SU-DHL-6 (cell line): ENCODE data around the gene DOCK3.

Experiments
- H2AFZ ChIP-seq: fragments of 200-600 bp; sonication (generic); 2 replicates; pipeline ENCODE4 v1.6.1; 2014; ENCODE audit warnings: low read depth, mild to moderate bottlenecking, moderate library complexity, mixed read lengths, antibody characterized with exemption, low read length; ENCODE audit not compliant: severe bottlenecking
- H3F3A ChIP-seq: fragments of 200-600 bp; shearing (Covaris generic); 2 replicates; pipeline ENCODE4 v1.6.0; 2016; ENCODE audit warnings: antibody characterized with exemption, mild to moderate bottlenecking; ENCODE audit not compliant: insufficient read depth
- H3K27ac ChIP-seq: fragments of 200-600 bp; sonication (generic); 2 replicates; pipeline ENCODE4 v1.5.1; 2016; ENCODE audit warnings: low read depth, mild to moderate bottlenecking, low read length, moderate library complexity, mixed read lengths
- H3K27me3 ChIP-seq: fragments of 200-600 bp; sonication (generic), shearing (Covaris generic); 2 replicates; pipeline ENCODE4 v1.6.0; 2014; ENCODE audit warnings: mild to moderate bottlenecking, low read length
- H3K36me3 ChIP-seq: fragments of 200-600 bp; sonication (generic); 2 replicates; pipeline ENCODE4 v1.6.1; 2014; ENCODE audit warnings: mild to moderate bottlenecking, low read length, mixed read lengths
- H3K4me2 ChIP-seq: fragments of 300-600, 200-600 bp; shearing (Covaris generic), sonication (generic); 2 replicates; pipeline ENCODE4 v1.6.0; 2014; ENCODE audit warnings: low read length, low read depth, mild to moderate bottlenecking; ENCODE audit not compliant: poor library complexity, severe bottlenecking
- H3K4me3 ChIP-seq: fragments of 200-600 bp; sonication (generic); 2 replicates; pipeline ENCODE4 v1.5.1; 2014; ENCODE audit warnings: antibody characterized with exemption, low read length, mild to moderate bottlenecking, mixed read lengths; ENCODE audit not compliant: insufficient read depth, poor library complexity, severe bottlenecking
- H3K79me2 ChIP-seq: fragments of 200-600 bp; sonication (generic); 2 replicates; pipeline ENCODE4 v1.6.1; 2014; ENCODE audit warnings: mild to moderate bottlenecking, low read length, moderate library complexity; ENCODE audit not compliant: insufficient read depth
- H3K9ac ChIP-seq: fragments of 200-600 bp; sonication (generic); 2 replicates; pipeline ENCODE4 v1.7.0; 2014; ENCODE audit warnings: mild to moderate bottlenecking, low read length
- H3K9me2 ChIP-seq: fragments of 200-600 bp; sonication (generic); replicated peaks from 2 replicates; pipeline ENCODE4 v1.6.1; 2014; ENCODE audit warnings: low read length; ENCODE audit not compliant: insufficient read depth
- H3K9me3 ChIP-seq: fragments of 200-600 bp; sonication (generic); 2 replicates; pipeline ENCODE4 v1.6.1; 2014; ENCODE audit warnings: low read length, mixed read lengths; ENCODE audit not compliant: insufficient read depth
- H4K20me1 ChIP-seq: fragments of 200-600 bp; sonication (generic); 2 replicates; pipeline ENCODE4 v1.6.1; 2014; ENCODE audit warnings: low read depth, mild to moderate bottlenecking, antibody characterized with exemption, low read length, moderate library complexity, mixed read lengths
- CTCF ChIP-seq: fragments of 200-600 bp; sonication (generic); IDR thresholded peaks from one replicate; pipeline ENCODE4 v1.5.1; 2017; ENCODE audit warnings: antibody characterized with exemption, mild to moderate bottlenecking, low read length, moderate library complexity; ENCODE audit not compliant: insufficient read depth, poor library complexity, severe bottlenecking
- EZH2phosphoT487 ChIP-seq: fragments of 200-600 bp; sonication (generic), shearing (Covaris generic); conservative IDR thresholded peaks from 2 replicates; pipeline ENCODE4 v1.6.1; 2018; ENCODE audit warnings: mild to moderate bottlenecking, antibody characterized with exemption, low read length, moderate library complexity, mixed read lengths

DOCK3 gene

GRCh38 chr3:51353691-51354090 is 679.0 kb downstream of the DOCK3 start:
- H3K27me3 ChIP-seq = no peaks in the 10 kb centered on the region
- no peaks in the 10 kb centered on the region for H3F3A ChIP-seq
- no peak overlapping the region for H3K4me2 ChIP-seq
- H2AFZ ChIP-seq = no peak overlapping the region
- no peaks in the 10 kb centered on the region for H3K9me3 ChIP-seq
- H3K36me3 ChIP-seq = no peaks in the 10 kb centered on the region
- TF ChIP-seq EZH2phosphoT487 (no peak), CTCF (no peak)
- H3K9ac ChIP-seq = no peak overlapping the region
- no peaks in the 10 kb centered on the region for H3K79me2 ChIP-seq
- no peaks in the 10 kb centered on the region for H3K9me2 ChIP-seq
- no peaks in the 10 kb centered on the region for H4K20me1 ChIP-seq
- no peak overlapping the region for H3K4me3 ChIP-seq
- H3K27ac ChIP-seq = no peak overlapping the region

GRCh38 chr3:51354172-51354571 is 679.4 kb downstream of the DOCK3 start:
- no peaks in the 10 kb centered on the region for H3K9me2 ChIP-seq
- TF ChIP-seq CTCF (no peak), EZH2phosphoT487 (no peak)
- H3K9ac ChIP-seq = no peak overlapping the region
- H3K79me2 ChIP-seq = no peaks in the 10 kb centered on the region
- no peak overlapping the region for H3K4me3 ChIP-seq
- no peaks in the 10 kb centered on the region for H3K27me3 ChIP-seq
- H3K36me3 ChIP-seq = no peaks in the 10 kb centered on the region
- H3K9me3 ChIP-seq = no peaks in the 10 kb centered on the region
- no peak overlapping the region for H3K4me2 ChIP-seq
- no peak overlapping the region for H3K27ac ChIP-seq
- no peak overlapping the region for H2AFZ ChIP-seq
- H4K20me1 ChIP-seq = no peaks in the 10 kb centered on the region
- no peaks in the 10 kb centered on the region for H3F3A ChIP-seq

- H3F3A ChIP-seq = no peaks in the 10 kb centered on the region
- H3K79me2 ChIP-seq = no peaks in the 10 kb centered on the region
- H3K36me3 ChIP-seq = no peaks in the 10 kb centered on the region
- no peak for TF ChIP-seq EZH2phosphoT487
- no peak for TF ChIP-seq CTCF
- H3K4me3 ChIP-seq = no peak overlapping the region
- H3K27me3 ChIP-seq = no peaks in the 10 kb centered on the region
- H2AFZ ChIP-seq = no peak overlapping the region
- H3K9ac ChIP-seq = no peak overlapping the region
- H3K27ac ChIP-seq = no peak overlapping the region
- H3K9me3 ChIP-seq = no peaks in the 10 kb centered on the region
- H3K4me2 ChIP-seq = no peak overlapping the region
- no peaks in the 10 kb centered on the region for H3K9me2 ChIP-seq
- H4K20me1 ChIP-seq = no peaks in the 10 kb centered on the region
Observed at GRCh38 chr3:51354731-51355615, 680.2 kb downstream of the DOCK3 start.
